NCI-H748 (cell line): ENCODE results near the gene AKR1D1.
"Not testable (repeated sequence)": the region's sequence is repeated elsewhere in the genome, so short reads cannot be mapped to it uniquely, and the experiment has no call there.

Experiments used
- DNase-seq: peaks from one replicate; lab custom pipeline; 2025; ENCODE audit not compliant: unreplicated experiment; lab: John Stamatoyannopoulos, UW

Gene AKR1D1

DNA sequence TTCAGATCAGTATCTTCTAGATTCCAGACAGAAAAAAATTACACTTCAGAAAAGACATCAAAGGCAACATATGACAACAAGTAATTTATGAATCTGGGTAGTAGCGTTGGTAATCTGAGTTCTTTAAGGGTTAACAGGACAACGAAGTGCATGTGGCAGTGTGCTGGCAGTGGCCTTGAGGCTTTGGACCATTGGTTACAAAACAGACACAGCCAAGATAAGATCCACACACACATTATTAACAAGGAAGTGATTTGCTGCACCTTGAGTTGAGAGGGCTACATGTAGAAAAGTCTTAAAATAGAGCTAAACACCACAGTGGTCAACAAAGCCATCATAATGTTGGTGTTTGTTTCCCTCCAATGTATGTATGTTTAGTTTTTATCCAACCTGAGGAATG lies 40.6 kb downstream of the AKR1D1 start:
- no peak for DNase-seq

DNA sequence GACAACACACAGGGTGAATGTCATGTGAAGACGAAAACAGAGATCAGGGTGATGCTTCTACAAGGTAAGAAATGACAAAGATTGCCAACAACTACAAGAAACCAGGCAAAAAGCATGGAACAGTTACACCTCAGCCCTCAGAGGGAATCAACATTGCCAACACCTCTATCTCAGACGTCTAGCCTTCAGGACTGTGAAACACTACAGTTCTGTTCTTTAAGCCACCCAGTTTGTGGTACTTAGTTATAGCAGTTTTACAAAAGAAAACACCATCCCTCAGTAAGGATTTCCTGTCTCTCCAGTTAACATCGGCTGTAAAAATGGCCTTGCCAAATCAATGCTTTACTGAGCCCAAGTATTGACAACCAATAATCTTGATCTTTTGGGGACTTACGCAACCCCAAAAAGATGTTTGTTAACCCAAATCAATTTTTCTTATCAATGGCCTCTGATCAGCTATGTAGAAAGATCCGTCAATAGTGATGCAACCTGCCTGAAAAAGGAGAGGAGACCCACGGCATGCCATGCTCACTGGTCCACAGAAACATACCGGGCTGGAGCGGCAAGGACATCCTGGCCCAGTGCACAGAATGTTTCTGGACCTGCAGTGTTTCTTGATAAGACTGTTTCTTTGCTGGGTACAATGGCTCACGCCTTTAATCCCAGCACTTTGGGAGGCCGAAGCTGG lies 44.0 kb downstream of the AKR1D1 start:
- no peak for DNase-seq

DNA sequence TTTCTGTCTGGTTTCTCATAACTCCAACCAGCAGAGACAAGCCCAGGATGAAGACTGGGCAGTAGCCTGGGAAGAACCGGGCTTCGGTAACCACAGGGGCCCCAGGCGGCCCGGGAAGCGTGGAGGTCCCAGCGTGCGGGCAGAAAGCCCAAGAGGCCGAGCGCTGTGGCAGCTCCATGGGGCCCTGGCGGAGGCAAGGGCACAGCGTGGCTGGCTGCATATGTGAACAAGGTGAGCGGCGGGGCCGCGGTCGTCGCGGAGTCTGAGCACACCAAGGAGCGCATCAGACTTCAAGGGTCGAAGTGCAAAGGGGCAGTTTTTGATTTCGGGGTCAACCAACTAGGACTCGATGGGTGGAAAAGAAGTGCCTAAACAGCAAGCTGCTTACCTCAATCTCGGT lies 45.9 kb downstream of the AKR1D1 start:
- DNase-seq, result no peak

GRCh38 chr7:138125119-138125518 lies 48.9 kb downstream of the AKR1D1 start:
- no peak for DNase-seq

DNA sequence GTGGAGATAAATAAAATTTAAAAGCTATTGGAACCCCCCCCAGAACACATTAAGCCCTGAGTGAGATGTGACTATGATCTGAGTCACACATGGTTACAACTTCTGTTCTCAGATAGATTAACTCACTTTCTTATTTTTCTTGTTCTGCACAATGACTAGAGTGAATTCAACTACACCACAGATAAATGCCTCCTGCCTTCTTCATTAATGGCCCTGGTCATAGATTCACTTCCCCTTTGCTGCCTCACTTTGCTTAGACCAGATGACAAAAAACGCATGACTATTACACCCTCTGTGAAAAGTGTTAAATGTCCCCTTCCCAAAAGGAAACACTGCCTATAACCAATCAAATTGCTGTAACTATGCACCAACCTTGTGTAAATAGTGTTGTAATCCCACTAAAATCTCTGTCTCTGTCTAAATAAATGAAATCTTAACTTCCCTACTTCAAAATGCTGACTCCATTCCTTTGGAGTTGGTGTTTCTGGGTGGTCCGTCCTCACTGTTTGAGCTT lies 49.4 kb downstream of the AKR1D1 start:
- DNase-seq, result no peak

GRCh38 chr7:138126928-138127327 lies 50.7 kb downstream of the AKR1D1 start:
- no peak for DNase-seq

DNA sequence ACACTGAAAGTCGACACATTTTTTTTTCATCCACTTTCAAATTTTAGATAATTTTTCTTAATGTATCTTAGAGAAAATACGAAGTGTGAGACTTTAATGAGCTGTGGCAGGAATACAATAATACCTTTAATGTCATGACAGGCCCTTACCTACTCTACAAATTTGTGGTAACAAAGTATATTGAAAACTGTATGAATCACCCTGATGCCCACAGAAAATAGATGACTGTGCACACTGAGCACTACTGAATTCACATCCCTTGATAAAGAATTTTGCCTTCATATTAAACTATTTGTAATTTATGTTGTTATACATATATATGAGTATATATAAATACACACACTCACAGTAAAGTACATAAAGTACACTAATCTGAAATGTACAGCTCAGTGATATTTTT lies 51.7 kb downstream of the AKR1D1 start:
- DNase-seq, result no peak

DNA sequence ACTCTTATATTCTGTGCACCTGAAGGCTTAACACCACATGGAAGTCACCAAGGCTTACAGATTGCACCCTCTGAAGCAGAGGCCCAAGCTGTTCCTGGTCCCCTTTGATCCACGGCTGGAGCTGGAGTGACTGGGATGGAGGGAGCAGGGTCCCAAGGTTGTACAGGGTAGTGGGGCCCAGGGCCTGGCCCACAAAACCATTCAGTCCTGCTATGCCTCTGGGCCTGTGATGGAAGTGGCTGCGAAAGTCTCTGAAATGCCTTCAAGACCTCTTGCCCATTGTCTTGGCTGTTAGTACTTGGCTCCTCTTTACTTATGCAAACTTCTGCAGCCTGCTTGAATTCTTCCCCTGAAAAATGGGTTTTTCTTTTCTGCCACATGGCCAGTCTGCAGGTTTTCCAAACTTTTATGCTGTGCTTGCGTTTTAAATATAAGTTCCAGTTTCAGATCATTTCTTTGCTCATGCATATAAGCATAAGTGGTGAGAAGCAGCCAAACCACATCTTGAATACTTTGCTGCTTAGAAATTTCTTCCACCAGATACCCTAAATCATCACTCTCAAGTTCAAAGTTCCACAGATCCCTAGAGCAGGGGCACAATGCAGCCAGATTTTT lies 53.4 kb downstream of the AKR1D1 start:
- no peak for DNase-seq

- DNase-seq, result no peak
These were observed 61.3 kb downstream of the AKR1D1 start for GRCh38 chr7:138137423-138138171.

GRCh38 chr7:138138244-138138643 lies 62.0 kb downstream of the AKR1D1 start:
- DNase-seq, result no peak

DNA sequence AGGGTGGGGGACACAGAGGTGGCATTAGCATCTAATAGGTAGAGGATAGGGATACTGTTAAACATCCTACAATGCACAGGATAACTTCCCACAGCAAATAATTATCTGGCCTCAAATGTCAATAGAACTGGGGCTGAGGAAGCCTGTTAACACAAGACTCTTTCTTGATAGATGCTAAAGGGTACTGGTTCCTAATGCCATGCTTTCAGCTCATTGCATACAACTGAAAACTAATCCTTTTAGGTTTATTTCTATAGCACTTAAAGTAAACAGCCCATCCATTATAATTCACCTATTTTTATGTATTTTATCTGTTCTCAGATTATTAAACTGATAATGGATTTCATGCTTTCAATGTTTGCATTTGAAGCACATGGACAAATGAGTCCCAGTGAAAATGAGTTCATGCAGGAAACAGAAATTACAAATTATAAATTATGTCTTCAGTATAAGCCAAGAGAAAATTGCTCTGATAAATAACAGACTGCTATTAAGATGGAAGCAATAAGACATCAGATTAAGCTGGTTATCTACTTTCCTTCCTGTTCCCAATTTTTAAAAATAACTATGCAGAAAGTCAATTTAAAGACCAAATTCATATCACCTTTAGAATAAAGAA lies 66.4 kb downstream of the AKR1D1 start:
- DNase-seq, result no peak

DNA sequence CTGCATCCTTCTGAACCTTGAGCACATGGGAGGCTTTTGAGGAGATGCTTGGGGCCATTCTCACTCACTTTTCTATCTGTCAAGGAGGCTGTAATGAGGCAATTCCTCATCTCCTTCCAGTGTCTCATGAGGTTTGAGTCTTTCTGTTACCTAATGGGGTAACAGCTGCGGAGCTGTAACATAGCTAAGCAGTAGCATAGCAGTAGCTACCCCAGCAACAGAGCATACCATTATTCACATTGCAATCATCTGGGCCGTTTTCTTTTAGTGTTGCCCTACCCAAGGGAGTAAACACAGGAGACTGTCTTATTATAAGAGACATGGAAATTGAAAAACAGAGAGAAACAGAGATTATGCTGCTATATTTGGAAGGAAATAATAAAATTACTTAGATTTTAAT lies 68.7 kb downstream of the AKR1D1 start:
- no peak for DNase-seq

GRCh38 chr7:138146221-138146620 lies 70.0 kb downstream of the AKR1D1 start:
- DNase-seq, result not testable (repeated sequence)

GRCh38 chr7:138146757-138147734 lies 70.8 kb downstream of the AKR1D1 start:
- not testable (repeated sequence) for DNase-seq

GRCh38 chr7:138151731-138152577 lies 75.7 kb downstream of the AKR1D1 start:
- DNase-seq, result no peak

DNA sequence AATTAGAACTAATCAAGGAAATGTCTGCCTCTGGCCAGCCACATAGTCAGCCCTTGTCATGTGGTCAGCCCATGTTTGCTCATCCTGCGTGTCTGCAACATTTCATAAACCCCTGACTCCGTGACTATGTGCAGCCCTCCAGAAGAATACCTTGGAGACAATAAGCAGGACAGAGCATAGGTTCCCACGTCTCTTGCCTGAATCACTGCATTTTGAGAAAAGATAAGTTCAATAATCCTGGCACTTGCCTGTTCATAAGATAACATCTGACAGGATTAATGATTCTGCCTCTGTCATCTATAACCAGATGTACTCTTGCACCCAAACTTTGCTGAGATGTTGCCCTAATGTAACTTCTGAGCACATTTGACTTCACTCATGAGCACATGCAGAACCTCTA lies 78.4 kb downstream of the AKR1D1 start:
- DNase-seq, result no peak

GRCh38 chr7:138157702-138158101 lies 81.4 kb downstream of the AKR1D1 start:
- no peak for DNase-seq

DNA sequence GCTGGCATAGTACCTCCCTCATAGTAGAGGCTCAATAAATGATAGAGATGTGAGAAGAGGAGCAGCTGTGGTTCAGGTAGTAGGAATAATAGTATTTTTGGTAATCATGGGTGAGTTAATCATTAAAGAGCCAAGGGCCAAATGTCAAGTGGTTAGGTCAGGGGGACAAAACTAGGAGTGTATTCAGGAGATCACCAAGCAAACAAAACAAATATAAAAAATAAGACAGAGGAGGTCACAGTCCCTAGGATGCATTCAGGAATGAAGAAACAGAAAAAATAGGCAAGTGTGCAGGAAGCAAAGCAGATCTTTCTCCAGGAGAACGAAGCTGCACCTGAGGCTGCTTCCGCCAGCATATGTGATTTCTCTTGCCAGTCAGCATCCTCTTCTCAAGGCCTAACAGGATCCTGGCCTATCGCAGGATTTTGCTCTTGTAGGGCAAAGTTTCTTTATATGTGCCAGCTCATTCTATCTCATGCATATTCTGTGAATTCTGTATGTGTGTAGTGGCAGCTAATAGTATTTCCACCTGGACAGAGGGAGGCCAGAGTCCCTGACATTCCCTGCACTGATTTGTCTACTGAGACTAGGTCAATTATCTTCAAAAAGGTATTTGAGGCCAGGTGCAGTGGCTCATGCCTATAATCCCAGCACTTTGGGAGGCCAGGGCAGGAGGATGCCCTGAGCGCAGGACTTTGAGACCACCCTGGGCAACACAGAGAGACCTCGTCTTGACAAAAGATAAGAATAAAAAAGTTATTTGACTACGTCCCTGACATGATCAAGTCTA lies 82.7 kb downstream of the AKR1D1 start:
- no peak for DNase-seq

- peak; percentile 99 for DNase-seq
These were observed 85.4 kb downstream of the AKR1D1 start for GRCh38 chr7:138161600-138162081.
